Activated naive CD8-positive, alpha-beta T cell treated with anti-CD3 and anti-CD28 coated beads, Interleukin-2, amount 10 ng/mL, durations not matched to agents 7 days and 5 days (primary cell): ENCODE data around the gene FBXL13. TPM values are rescaled to one million over a fixed set of nuclear protein-coding genes. Genes with fewer than 3 reads are reported as not detected.
"Not testable (repeated sequence)": the region's sequence is repeated elsewhere in the genome, so short reads cannot be mapped to it uniquely, and the experiment has no call there.

ENCODE experiments used
- ATAC-seq: fragments of 150-1000 bp; cut with Tn5 transposase; one replicate; pipeline ENCODE4 v1.10.0; 2021; ENCODE audit warnings: low read depth, moderate library complexity
- POLR2A ChIA-PET: fragments of 350-600 bp; sonication (Branson Sonifier 250); formaldehyde crosslinking; loops from one replicate; lab custom pipeline; 2021; ENCODE audit warnings: antibody characterized with exemption; lab: Charles Lee
- DNase-seq: peaks from one replicate; pipeline ENCODE4 v3.0.0; 2021
- H3K27ac Mint-ChIP-seq: one replicate; pipeline ENCODE4 v1.8.0; 2022; ENCODE audit warnings: mild to moderate bottlenecking, mixed read lengths
- H3K27me3 Mint-ChIP-seq: one replicate; pipeline ENCODE4 v1.8.0; 2022; ENCODE audit warnings: mild to moderate bottlenecking, moderate library complexity, mixed read lengths
- H3K36me3 Mint-ChIP-seq: one replicate; pipeline ENCODE4 v1.8.0; 2021; ENCODE audit warnings: mild to moderate bottlenecking, mixed read lengths
- H3K4me1 Mint-ChIP-seq: one replicate; pipeline ENCODE4 v1.8.0; 2021; ENCODE audit warnings: mixed read lengths
- H3K4me3 Mint-ChIP-seq: one replicate; pipeline ENCODE4 v1.8.0; 2022; ENCODE audit warnings: mild to moderate bottlenecking, moderate library complexity, mixed read lengths
- H3K9me3 Mint-ChIP-seq: one replicate; pipeline ENCODE4 v1.8.0; 2021; ENCODE audit warnings: mixed read lengths
- total RNA-seq, 2 experiments: library from RNA; stranded (reverse); gene quantifications; one replicate each; pipeline ENCODE4 v1.2.3, GENCODE V29; 2021

Gene FBXL13
- total RNA-seq, 2 experiments from 2014 or later, result 0.65 to 1.4 TPM

GRCh38 chr7:103037823-103038739 lies 36.5 kb downstream of the FBXL13 start:
- H3K36me3 Mint-ChIP-seq, H3K4me1 Mint-ChIP-seq, H3K27ac Mint-ChIP-seq, H3K27me3 Mint-ChIP-seq, H3K9me3 Mint-ChIP-seq, DNase-seq, H3K4me3 Mint-ChIP-seq, ATAC-seq: not testable (repeated sequence)
- POLR2A ChIA-PET, result interaction anchor here (0.6 kb wide), 1 partner anchor 205 kb away, joined by 5 read pairs; no protein-coding TSS in a partner anchor

- POLR2A ChIA-PET, result interaction anchor here (0.6 kb wide), 1 partner anchor 204 kb away, joined by 5 read pairs; no protein-coding TSS in a partner anchor
- DNase-seq (no peak), ATAC-seq (no peak)
- peaks cover 2% of the 10 kb centered on the region for H3K9me3 Mint-ChIP-seq
- H3K27ac Mint-ChIP-seq, result no peak overlapping the region
- H3K4me1 Mint-ChIP-seq, result no peaks in the 10 kb centered on the region
- H3K4me3 Mint-ChIP-seq, result no peak overlapping the region
- H3K36me3 Mint-ChIP-seq, result no peaks in the 10 kb centered on the region
- H3K27me3 Mint-ChIP-seq, result peaks cover 5% of the 10 kb centered on the region
Observed at GRCh38 chr7:103037476-103037822, 37.1 kb downstream of the FBXL13 start.

GRCh38 chr7:103034318-103034717 lies 40.3 kb downstream of the FBXL13 start:
- POLR2A ChIA-PET, DNase-seq, H3K27me3 Mint-ChIP-seq, H3K36me3 Mint-ChIP-seq, H3K4me1 Mint-ChIP-seq, ATAC-seq, H3K27ac Mint-ChIP-seq, H3K4me3 Mint-ChIP-seq, H3K9me3 Mint-ChIP-seq: not testable (repeated sequence)

- Mint-ChIP-seq H3K27ac (no peak overlapping the region), H3K27me3 (no peaks in the 10 kb centered on the region), H3K9me3 (no peaks in the 10 kb centered on the region), H3K36me3 (no peaks in the 10 kb centered on the region), H3K4me1 (no peaks in the 10 kb centered on the region), H3K4me3 (no peak overlapping the region)
- no peak for DNase-seq
- POLR2A ChIA-PET, result no interaction called here
- no peak for ATAC-seq
Observed at GRCh38 chr7:103031781-103032180, 42.8 kb downstream of the FBXL13 start.

GRCh38 chr7:103031024-103031423 lies 43.6 kb downstream of the FBXL13 start:
- no peak for DNase-seq
- Mint-ChIP-seq H3K4me1 (no peaks in the 10 kb centered on the region), H3K9me3 (no peaks in the 10 kb centered on the region), H3K27me3 (no peaks in the 10 kb centered on the region), H3K4me3 (no peak overlapping the region), H3K27ac (no peak overlapping the region), H3K36me3 (no peaks in the 10 kb centered on the region)
- ATAC-seq, result no peak
- POLR2A ChIA-PET, result no interaction called here

- POLR2A ChIA-PET, result no interaction called here
- Mint-ChIP-seq H3K4me3 (no peak overlapping the region), H3K4me1 (no peaks in the 10 kb centered on the region), H3K36me3 (no peaks in the 10 kb centered on the region), H3K27me3 (no peaks in the 10 kb centered on the region), H3K27ac (no peak overlapping the region), H3K9me3 (peaks cover 8% of the 10 kb centered on the region)
- DNase-seq (no peak), ATAC-seq (no peak)
Observed at GRCh38 chr7:103025341-103025740, 49.3 kb downstream of the FBXL13 start.

GRCh38 chr7:103023578-103023977 lies 51.0 kb downstream of the FBXL13 start:
- H3K9me3 Mint-ChIP-seq, result peaks cover 13% of the 10 kb centered on the region
- POLR2A ChIA-PET, H3K27ac Mint-ChIP-seq: not testable (repeated sequence)

GRCh38 chr7:103021490-103021889 lies 53.1 kb downstream of the FBXL13 start:
- H3K36me3 Mint-ChIP-seq, H3K4me3 Mint-ChIP-seq, H3K27ac Mint-ChIP-seq, DNase-seq, POLR2A ChIA-PET, ATAC-seq, H3K27me3 Mint-ChIP-seq, H3K4me1 Mint-ChIP-seq: not testable (repeated sequence)
- peaks cover 16% of the 10 kb centered on the region for H3K9me3 Mint-ChIP-seq

More at GRCh38 chr7:103023578-103023977, 51.0 kb downstream of the FBXL13 start:
- H3K36me3 Mint-ChIP-seq, H3K27me3 Mint-ChIP-seq, DNase-seq, ATAC-seq, H3K4me3 Mint-ChIP-seq, H3K4me1 Mint-ChIP-seq: not testable (repeated sequence)

GRCh38 chr7:103020876-103021275 lies 53.7 kb downstream of the FBXL13 start:
- H3K27ac Mint-ChIP-seq, H3K4me1 Mint-ChIP-seq, H3K4me3 Mint-ChIP-seq, ATAC-seq, DNase-seq, H3K36me3 Mint-ChIP-seq, H3K27me3 Mint-ChIP-seq, POLR2A ChIA-PET: not testable (repeated sequence)
- peaks cover 16% of the 10 kb centered on the region for H3K9me3 Mint-ChIP-seq

- DNase-seq, H3K27ac Mint-ChIP-seq, ATAC-seq, H3K4me3 Mint-ChIP-seq, H3K27me3 Mint-ChIP-seq, H3K36me3 Mint-ChIP-seq, POLR2A ChIA-PET, H3K4me1 Mint-ChIP-seq: not testable (repeated sequence)
- H3K9me3 Mint-ChIP-seq, result peaks cover 19% of the 10 kb centered on the region
Observed at GRCh38 chr7:103018295-103018694, 56.3 kb downstream of the FBXL13 start.

GRCh38 chr7:103011650-103012049 lies 62.9 kb downstream of the FBXL13 start:
- Mint-ChIP-seq H3K36me3 (no peaks in the 10 kb centered on the region), H3K4me3 (no peak overlapping the region), H3K9me3 (peaks cover 3% of the 10 kb centered on the region), H3K4me1 (no peaks in the 10 kb centered on the region), H3K27ac (no peak overlapping the region), H3K27me3 (no peaks in the 10 kb centered on the region)
- DNase-seq (no peak), ATAC-seq (no peak)
- POLR2A ChIA-PET, result no interaction called here

GRCh38 chr7:103010211-103010610 lies 64.4 kb downstream of the FBXL13 start:
- Mint-ChIP-seq H3K27ac (no peak overlapping the region), H3K9me3 (peaks cover 6% of the 10 kb centered on the region), H3K4me3 (no peak overlapping the region), H3K27me3 (no peaks in the 10 kb centered on the region), H3K4me1 (no peaks in the 10 kb centered on the region), H3K36me3 (no peaks in the 10 kb centered on the region)
- DNase-seq, result no peak
- POLR2A ChIA-PET, result no interaction called here
- ATAC-seq, result no peak

- Mint-ChIP-seq H3K4me1 (no peaks in the 10 kb centered on the region), H3K4me3 (no peak overlapping the region), H3K9me3 (peaks cover 2% of the 10 kb centered on the region), H3K27me3 (no peaks in the 10 kb centered on the region), H3K36me3 (no peaks in the 10 kb centered on the region), H3K27ac (no peak overlapping the region)
- DNase-seq (no peak), ATAC-seq (no peak)
- POLR2A ChIA-PET, result no interaction called here
Observed at GRCh38 chr7:103009466-103010185, 65.0 kb downstream of the FBXL13 start.

GRCh38 chr7:103003004-103003403 lies 71.6 kb downstream of the FBXL13 start:
- Mint-ChIP-seq H3K36me3 (peaks cover 2% of the 10 kb centered on the region), H3K4me1 (no peaks in the 10 kb centered on the region), H3K9me3 (peaks cover 8% of the 10 kb centered on the region), H3K27ac (no peak overlapping the region), H3K4me3 (no peak overlapping the region), H3K27me3 (no peaks in the 10 kb centered on the region)
- ATAC-seq (no peak), DNase-seq (no peak)
- POLR2A ChIA-PET, result no interaction called here
